A549 treated with DMSO at 1 μM for 4 hours (cell line): Measurements from ENCODE around the gene HOMER2. TPM values are rescaled to one million over a fixed set of nuclear protein-coding genes. Genes with fewer than 3 reads are reported as not detected.

Experiments
- total RNA-seq: library from RNA; stranded (reverse); fragments of 200-300 nt; extraction: Qiagen RNA extraction; gene quantifications from 5 replicates; pipeline ENCODE4 v1.2.3, GENCODE V29; 2022; ENCODE audit warnings: low read depth

Gene HOMER2
- total RNA-seq, result 11.7 to 15.1 TPM (median 13.7 TPM) in 5 replicates

DNA sequence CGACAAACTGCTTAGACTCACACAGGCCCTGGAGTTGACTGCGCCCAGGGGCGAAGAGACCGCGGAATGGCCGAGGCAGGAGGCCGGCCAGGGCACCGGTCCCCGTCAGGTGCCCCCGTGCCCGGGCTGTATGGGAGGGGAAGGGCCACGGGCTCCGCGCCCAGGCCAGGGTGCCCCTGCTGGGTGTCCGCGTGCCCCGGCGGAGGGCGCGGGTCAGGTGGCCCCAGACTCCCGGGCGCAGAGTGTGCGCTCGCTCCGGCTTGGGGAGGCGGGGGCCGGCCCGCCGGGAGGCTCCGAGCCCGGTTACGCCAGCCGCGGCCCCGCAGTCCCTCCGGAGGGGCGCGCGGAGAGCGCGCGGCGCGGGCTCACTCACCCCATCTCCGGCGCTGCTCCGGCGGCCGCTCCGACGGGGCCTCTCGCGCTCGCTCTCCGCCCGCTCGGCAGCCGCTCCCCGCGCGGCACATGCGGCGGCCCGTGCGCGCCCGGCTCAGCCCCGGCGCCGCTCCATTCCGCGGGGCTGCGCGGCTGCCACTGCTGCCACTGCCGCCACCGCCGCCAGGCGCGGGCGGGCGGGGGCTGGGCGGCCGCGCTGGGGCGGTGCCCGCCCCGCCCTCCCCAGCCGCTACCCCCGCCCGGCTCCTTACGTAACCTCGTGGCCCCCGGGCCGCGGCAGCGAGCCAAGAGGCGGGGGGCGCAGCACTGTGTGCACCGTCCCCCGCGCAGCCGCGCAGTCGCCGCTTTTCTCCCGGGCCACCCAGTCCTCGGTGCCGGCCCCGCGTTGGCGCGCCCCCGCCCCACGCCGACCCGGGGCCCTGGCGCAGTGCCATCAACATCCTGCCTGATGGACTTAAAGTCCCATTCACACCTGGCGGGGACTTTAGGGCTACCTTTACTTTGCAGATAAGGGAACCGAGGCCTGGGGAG lies at the start of gene HOMER2:
TSS of gene HOMER2 (minus strand) at position 563 of the 924 bp plus-strand sequence. CDS start at position 378, 185 bp downstream.

DNA sequence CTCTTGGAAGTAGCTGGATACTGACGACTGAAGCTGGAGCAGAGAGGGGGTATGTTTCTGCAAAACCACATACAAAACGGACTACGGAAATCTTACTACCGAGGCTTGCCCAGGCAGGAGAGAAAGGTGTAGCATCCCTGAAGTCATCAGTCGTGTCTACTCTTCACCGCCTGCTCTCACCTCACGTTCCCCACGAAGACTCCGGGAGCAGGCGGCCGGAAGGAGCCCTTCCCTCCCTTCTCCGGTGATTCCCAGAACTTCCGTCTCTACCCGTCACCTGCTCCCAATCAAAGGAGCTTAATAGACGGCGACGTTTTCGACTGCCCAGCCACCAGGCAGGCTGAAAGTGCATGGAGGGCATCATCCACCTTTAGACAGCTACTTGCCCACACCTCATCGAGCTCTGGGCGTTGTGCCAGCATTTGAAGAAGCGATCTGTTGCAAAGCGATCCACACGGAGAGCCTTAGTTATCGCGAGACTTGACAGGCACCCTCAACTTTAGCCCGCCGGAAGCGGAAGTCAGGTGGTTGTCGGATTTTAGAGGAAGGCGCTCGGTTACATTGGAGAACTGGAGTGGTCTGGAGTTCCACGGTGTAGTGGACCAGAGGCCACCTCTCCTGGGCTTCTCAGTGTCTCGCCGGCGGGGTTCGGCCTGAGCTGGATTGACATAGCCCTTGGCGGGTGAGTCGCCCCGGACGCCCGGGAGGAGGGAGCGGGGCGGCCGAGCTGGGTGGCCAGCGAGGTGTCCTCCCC lies 33.3 kb upstream of the HOMER2 start, which contains the start of gene RAMAC:
TSS of gene RAMAC (plus strand) at position 523 of the 754 bp plus-strand sequence. CDS start 2,809 bp downstream, outside the sequence.

DNA sequence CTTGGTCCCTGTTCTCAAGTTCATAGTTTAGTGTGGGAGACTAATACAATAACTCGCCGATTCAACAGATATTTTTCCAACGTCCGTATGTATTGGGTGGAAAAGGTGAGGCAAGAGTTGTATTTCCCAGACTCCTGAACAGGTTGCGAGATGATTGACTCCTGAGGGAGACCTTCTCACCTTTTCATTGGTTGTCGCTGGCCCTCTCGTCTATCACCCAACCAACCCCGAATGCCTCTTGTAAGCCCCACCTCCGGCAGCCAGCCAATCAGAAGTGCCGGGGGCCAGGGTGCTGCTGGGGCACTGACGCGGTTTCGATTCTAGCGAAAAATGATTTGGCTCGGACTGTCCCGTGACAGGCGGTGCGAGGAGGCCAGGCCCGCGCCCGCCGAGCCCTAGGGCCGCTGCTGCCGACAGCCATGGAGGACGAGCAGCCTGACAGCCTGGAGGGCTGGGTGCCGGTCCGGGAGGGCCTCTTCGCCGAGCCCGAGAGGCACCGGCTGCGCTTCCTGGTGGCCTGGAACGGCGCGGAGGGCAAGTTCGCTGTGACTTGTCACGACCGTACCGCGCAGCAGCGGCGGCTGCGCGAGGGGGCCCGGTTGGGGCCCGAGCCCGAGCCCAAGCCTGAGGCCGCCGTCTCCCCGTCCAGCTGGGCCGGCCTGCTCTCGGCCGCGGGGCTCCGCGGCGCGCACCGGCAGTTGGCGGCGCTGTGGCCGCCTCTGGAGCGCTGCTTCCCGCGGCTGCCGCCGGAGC lies 143.0 kb downstream of the HOMER2 start, which contains the start of gene WHAMM:
TSS of gene WHAMM (plus strand) at position 321 of the 753 bp plus-strand sequence. CDS start at position 420, 99 bp downstream.

DNA sequence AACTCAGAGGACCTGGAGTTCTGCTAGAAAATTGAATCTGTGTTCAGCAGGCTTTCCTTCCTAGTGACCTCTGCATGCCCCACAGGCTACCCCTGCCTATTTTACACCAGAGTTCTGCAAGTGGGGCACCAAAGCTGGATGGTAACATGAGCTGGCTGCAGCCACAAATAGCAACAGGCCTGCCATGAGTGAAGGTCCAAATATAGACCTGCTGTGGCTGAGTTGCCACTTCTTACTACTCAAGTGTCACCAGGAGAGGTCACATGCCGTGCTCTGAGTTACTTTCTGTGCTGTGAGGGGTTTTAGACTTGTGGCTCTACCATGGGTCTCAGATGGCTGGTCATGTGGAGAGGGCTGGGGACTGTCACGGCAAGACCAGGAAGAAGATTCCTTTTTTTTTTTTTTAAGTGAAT lies 146.5 kb downstream of the HOMER2 start, which contains the start of gene FSD2:
TSS of gene FSD2 (minus strand) at position 76 of the 413 bp plus-strand sequence. CDS start 18,679 bp downstream, outside the sequence.

Other genes starting within 250 kb of the HOMER2 start
- gene AP3B2, start 242.8 kb downstream of the HOMER2 start, total RNA-seq, result 0.61 to 1.2 TPM (median 0.74 TPM) in 5 replicates
- not detected in 5 replicates for gene FSD2, start 146.7 kb downstream of the HOMER2 start, total RNA-seq
- 6.9 to 8.1 TPM (median 7.1 TPM) in 5 replicates for gene WHAMM, start 143.1 kb downstream of the HOMER2 start, total RNA-seq
- 41.1 to 55.4 TPM (median 45.5 TPM) in 5 replicates for gene RAMAC, start 33.5 kb upstream of the HOMER2 start, total RNA-seq
- gene C15orf40, start 58.9 kb upstream of the HOMER2 start, total RNA-seq, result 43.2 to 56.3 TPM (median 49.7 TPM) in 5 replicates
- gene BTBD1, start 114.5 kb upstream of the HOMER2 start, total RNA-seq, result 49.5 to 64.7 TPM (median 57.2 TPM) in 5 replicates
- 0.07 to 0.17 TPM (median 0.13 TPM) in 4 of 5 replicates, not detected in the other for gene TM6SF1, start 154.9 kb upstream of the HOMER2 start, total RNA-seq